HG03159 (cell line): ENCODE results near the gene TET2.
"Not testable (repeated sequence)": the region's sequence is repeated elsewhere in the genome, so short reads cannot be mapped to it uniquely, and the experiment has no call there.

Experiments
- ATAC-seq: cut with Tn5 transposase; IDR thresholded peaks from one replicate; pipeline ENCODE4 v1.9.1; 2021; ENCODE audit warnings: mild to moderate bottlenecking, moderate library complexity; ENCODE audit not compliant: unreplicated experiment

Gene TET2

DNA sequence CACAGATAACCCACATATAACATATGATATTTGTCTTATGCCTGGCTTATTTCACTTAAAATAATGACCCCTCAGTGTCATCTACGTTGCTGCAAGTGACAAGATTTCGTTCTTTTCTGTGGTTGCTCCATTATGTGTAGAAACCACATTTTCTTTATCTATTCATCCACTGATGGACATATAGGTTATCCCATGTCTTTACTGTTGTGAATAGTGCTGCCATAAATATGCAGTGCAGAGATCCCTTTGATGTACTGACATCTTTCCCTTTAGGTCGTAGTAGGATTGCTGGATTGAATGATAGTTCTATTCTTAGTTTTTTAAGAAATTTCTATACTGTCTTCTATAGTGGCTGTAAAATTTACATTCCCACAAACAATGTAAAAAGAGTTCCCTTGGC is 135.8 kb downstream of the TET2 start:
- ATAC-seq = no peak

DNA sequence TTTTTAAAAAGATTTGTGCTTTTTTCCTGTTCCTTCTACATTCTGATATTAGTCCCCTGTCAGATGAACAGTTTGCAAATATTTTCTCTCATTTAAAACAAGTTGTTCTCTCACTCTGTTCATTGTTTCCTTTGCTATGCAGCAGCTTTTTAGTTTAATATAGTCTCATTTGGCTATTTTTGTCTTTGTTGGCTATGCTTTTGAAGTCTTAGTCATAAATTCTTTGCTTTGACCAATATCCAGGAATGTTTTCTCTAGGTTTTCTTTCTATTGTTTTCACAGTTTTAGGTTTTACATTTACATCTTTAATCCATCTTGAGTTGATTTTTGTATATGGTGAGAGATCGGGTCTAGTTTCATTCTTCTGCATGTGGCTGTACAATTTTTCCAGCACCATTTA is 136.8 kb downstream of the TET2 start:
- ATAC-seq = no peak

DNA sequence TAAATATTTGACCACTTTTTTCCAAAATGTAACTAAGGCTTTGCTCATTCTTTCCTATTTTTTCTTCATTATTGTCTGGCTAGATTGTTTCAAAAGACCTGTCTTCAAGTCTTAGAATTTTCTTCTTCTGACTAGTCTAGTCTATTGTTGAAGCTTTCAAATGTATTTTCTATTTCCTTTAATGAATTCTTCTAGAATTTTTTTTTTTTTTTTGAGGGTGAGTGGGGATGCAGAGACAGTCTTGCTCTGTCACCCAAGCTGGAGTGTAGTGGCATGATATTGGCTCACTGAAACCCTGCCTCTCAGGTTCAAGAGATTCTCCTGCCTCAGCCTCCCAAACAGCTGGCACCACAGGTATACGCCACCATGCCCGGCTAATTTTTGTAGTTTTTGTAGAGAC is 141.4 kb downstream of the TET2 start:
- no peak for ATAC-seq

DNA sequence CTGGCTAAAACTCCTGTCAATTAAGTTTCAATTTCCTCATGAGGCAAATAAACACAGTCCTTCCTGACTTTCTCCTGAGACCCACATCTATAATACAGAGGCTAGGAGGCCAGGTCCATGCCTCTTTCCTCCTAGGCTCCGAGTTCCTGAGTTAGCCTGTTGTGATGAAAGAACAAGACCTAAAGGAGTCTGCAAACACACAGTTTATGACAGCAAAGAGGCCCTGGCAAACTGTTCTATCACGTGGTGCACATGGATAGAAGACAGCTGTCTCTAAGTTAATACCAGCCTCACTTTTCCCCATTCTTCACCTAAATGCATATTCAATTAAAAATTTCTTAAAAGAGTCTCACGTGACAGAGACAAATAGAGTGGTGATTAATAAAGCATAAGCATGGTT is 145.2 kb downstream of the TET2 start:
- ATAC-seq = no peak

DNA sequence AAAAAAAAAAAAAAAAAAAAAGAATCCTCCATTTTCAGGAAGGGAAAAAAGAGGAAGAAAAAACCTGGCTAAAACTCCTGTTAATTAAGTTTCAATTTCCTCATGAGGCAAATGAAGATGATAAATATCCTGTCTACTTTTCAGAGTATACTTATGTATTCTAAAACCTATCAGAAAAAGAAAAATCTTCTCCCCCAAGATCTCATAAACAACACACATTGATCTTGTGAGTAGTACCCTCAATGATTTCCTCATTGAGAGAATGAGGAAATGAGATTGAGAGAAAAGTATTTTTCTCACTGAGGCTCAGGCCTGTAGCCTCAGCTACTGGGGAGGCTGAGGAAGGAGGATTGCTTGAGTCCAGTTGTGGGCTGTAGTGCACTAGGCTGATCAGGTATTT is 146.7 kb downstream of the TET2 start:
- no peak for ATAC-seq

DNA sequence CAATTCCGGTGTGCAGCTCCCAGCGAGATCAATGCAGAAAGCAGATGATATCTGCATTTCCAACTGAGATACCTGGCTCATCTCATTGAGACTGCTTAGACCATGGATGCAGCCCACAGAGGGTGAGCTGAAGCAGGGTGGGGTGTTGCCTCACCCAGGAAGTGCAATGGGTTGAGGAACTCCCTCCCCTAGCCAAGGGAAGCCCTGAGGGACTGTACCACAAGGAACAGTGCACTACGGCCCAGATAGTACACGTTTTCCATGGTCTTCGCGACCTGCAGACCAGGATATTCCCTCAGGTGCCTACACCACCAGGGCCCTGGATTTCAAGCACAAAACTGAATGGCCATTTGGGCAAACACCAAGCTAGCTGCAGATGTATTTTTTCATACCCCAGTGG is 150.0 kb downstream of the TET2 start:
- ATAC-seq = no peak

DNA sequence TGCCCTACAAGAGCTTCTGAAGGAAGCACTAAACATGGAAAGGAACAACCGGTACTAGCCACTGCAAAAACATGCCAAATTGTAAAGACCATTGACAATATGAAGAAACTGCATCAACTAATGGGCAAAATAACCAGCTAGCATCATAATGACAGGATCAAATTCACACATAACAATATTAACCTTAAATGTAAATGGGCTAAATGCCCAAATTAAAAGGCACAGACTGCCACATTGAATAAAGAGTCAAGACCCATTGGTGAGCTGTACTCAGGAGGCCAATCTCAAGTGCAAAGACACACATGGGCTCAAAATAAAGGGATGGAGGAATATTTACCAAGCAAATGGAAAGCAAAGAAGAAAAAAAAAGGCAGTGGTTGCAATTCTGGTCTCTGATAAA is 152.4 kb downstream of the TET2 start:
- not testable (repeated sequence) for ATAC-seq

DNA sequence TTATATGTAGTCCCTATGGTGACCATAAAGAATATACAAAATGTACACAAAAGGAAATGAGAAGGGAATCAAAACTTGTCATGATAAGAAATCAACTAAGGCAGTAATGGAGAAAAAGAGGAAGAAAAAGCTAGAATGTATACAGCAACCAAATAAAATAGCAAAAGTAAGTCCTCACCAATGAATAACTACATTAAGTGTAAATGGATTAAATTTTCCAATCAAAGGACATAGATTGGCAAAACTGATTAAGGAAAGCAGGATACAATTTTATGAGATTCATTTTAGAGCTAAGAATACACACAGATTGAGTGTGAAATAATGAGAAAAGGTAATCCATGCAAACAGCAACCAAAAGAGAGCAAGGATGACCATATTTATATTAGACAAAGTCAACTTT is 157.4 kb downstream of the TET2 start:
- no peak for ATAC-seq

DNA sequence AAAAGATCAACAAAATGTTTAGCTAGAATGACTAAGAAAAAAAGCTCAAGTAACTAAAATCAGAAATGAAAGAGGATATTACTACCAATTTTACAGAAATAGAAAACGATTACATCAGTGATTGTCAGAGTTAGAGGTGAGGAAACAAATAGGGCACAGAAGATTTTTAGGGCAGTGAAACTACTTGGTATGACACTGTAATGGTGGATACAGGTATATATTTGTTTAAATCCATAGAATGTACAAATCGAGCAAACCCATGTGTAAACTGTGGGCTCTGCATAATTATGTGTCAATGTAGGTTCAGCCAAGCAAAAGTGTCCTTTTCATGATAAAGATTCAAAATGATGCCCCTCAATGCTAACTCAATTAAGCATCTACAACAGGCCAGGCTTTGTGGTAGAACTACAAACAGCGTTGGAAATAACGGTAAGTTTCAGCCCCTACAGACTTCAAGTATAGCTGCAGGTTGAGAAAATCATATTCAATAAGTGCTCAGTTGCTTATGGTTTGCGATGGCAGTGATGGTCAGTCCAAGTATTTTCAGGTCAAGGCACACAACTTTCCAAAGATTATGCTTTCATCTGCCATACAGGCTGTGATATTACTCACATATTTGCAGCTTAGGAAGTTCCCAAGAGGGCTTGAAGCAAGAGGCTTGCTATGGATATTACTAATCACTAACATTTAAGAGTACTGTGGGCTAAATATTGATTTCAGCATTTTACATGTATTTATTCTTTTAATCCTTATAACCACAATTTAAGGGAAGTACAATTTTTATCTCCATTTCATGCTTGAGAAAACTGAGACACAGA is 158.6 kb downstream of the TET2 start:
- ATAC-seq = peak; percentile 40

DNA sequence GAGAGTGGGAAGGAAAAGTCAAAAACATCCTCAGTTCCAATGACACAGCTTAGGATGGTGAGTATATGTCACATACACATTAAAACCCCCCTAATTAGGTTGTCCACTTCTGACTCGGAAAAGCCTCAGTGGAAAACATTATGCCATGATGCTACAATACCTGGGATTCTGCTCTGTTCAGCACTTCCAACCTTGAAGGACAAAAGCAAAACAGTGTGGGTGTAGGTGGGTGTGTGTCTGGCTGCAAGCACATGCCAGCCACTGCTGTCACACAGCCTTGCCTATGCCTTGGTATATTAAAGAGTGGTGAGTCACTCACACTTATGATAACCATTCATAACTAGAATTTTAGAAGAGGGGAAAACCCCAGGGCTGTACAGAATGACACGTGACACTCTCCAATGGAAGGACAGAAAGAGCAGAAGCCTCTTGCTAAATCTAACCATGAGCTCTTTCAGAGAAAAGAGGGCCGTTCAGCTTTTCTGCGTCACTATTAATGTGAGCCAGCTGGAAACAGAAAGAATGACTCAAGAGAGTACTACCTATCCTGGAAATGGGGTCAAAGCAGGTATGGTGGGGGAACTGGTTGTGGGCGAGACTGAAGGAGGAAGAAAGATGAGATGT is 159.6 kb downstream of the TET2 start:
- peak; percentile 90 for ATAC-seq

DNA sequence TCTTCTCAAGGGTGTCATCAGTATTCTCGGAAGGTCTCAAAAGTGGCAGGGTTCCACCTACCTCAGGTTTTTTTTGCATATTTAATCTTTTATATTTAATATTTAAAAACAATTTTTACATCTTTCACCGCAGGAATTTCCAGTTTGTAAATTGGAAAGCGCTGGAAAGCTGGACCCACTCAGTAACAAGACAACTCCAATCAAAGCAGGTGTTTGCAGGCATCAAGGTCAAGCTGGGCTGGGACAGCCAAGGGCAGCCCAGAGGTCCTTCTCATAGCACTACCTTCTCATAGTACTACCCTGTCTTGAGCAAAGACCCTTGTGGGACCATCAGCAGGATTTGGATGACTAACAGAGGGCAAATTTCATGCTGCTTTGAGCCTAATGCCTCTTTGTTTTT is 160.1 kb downstream of the TET2 start:
- no peak for ATAC-seq

DNA sequence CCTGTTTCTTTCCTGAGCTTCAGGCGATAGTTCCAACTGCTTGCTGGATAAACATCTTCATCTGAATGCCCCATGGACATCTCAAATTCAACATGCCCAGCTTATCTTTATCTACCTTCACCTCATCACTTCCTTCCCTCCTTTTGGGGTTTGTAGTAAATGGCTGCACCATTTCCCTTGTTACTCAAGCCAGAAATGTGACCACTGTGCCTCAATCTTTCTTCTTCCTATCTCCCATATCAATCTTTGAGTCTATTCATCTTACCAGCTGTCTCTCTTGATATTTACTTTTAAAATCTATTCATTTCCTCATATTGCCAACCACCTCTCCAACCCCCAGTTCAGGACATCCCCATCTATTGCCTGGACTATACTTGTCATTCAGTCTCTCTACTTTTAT is 171.8 kb downstream of the TET2 start:
- ATAC-seq = no peak

DNA sequence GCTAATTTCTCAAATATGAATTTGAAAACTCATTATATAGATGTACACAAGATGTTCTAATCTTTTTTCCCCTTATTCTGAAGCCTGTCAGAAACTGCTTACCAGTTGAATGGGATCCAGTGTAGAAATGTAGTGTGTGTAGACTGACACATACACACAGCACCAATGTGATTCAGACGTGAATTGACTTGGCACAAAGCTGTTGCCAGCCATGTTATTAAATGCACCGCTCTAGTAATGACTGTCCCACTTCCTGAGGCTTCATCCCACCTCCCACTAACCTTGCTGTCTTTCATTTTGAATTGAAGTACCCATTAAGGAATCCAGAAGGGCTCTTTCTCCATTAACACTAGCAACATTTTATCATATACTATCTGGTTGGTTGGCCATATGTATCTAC is 180.5 kb downstream of the TET2 start:
- no peak for ATAC-seq

DNA sequence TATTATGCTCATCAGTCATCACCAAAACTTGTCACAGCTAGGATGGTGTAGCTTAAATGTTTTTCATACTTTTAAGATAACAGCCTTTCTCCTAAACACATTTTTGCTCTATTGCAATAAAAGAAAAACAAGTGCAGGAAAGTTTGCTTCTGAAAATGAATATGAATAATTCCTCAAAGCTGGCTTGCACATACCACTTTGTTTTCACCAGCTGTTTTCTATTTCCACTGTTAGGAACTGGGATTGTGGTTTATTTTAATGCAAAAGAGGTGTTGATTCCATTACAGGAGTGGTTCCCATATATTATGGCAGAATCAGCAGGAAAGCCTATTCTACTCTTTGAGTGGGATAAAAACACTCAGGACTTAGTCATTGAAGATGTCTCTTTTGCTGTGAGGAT is 181.3 kb downstream of the TET2 start:
- ATAC-seq = no peak

DNA sequence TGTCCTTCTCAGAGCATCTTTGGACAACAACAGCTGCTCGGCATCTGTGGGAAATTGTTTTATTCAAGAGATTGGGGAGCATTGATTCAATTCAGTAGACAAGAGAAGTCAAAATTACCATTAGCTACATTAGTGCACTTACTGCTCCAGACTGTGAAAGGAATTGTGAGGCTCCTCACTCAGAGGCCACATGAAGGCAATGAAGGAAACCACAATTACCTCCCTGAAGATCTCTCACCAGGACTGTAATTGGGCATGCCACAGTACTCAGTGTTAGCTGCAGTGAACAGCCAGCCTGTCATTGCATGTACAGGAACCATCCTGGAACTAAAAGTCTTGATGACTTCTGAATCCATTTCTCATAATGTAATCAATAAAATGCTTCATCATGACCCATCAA is 182.4 kb downstream of the TET2 start:
- ATAC-seq = no peak
